ENCODE results near the gene AP2B1.

The AP2B1 gene

GRCh38 chr17:35705705-35706104, 118.6 kb downstream of the AP2B1 start:
- Histone ChIP-seq H3K36me3 (ENCODE audit: control insufficient read depth, insufficient read depth, low read length) (peaks cover 9% of the 10 kb centered on the region), H3K4me3 (ENCODE audit: insufficient read depth, low read depth, low read length, poor library complexity, severe bottlenecking) (no peak overlapping the region)

GRCh38 chr17:35708149-35708548, 121.0 kb downstream of the AP2B1 start:
- Histone ChIP-seq H3K4me3 (ENCODE audit: insufficient read depth, low read depth, low read length, poor library complexity, severe bottlenecking) (no peak overlapping the region), H3K9me3 (ENCODE audit: control insufficient read depth, low read length) (no peaks in the 10 kb centered on the region)
- no peak for DNase-seq

More at GRCh38 chr17:35705705-35706104, 118.6 kb downstream of the AP2B1 start:
- no peak for DNase-seq
- no peak overlapping the region for H3K27ac ChIP-seq (ENCODE audit: insufficient read depth, low read length, poor library complexity, severe bottlenecking)
- H3K27me3 ChIP-seq (replicated peaks; ENCODE audit: control insufficient read depth, insufficient read depth, low read length, poor library complexity, severe bottlenecking), result no peaks in the 10 kb centered on the region
- H3K4me1 ChIP-seq (ENCODE audit: control insufficient read depth, insufficient read depth, low read length, poor library complexity, severe bottlenecking), result no peaks in the 10 kb centered on the region
- no peaks in the 10 kb centered on the region for H3K9me3 ChIP-seq (ENCODE audit: control insufficient read depth, low read length)

GRCh38 chr17:35708951-35709350, 121.8 kb downstream of the AP2B1 start:
- Histone ChIP-seq H3K9me3 (ENCODE audit: control insufficient read depth, low read length) (no peaks in the 10 kb centered on the region), H3K36me3 (ENCODE audit: control insufficient read depth, insufficient read depth, low read length) (peaks cover 25% of the 10 kb centered on the region), H3K27ac (ENCODE audit: insufficient read depth, low read length, poor library complexity, severe bottlenecking) (no peak overlapping the region), H3K27me3 (replicated peaks; ENCODE audit: control insufficient read depth, insufficient read depth, low read length, poor library complexity, severe bottlenecking) (no peaks in the 10 kb centered on the region), H3K4me3 (ENCODE audit: insufficient read depth, low read depth, low read length, poor library complexity, severe bottlenecking) (no peak overlapping the region), H3K4me1 (ENCODE audit: control insufficient read depth, insufficient read depth, low read length, poor library complexity, severe bottlenecking) (peaks cover 7% of the 10 kb centered on the region)
- no peak for DNase-seq

More at GRCh38 chr17:35708149-35708548, 121.0 kb downstream of the AP2B1 start:
- no peaks in the 10 kb centered on the region for H3K27me3 ChIP-seq (replicated peaks; ENCODE audit: control insufficient read depth, insufficient read depth, low read length, poor library complexity, severe bottlenecking)
- H3K36me3 ChIP-seq (ENCODE audit: control insufficient read depth, insufficient read depth, low read length), result peaks cover 17% of the 10 kb centered on the region
- no peak overlapping the region for H3K27ac ChIP-seq (ENCODE audit: insufficient read depth, low read length, poor library complexity, severe bottlenecking)
- H3K4me1 ChIP-seq (ENCODE audit: control insufficient read depth, insufficient read depth, low read length, poor library complexity, severe bottlenecking), result peaks cover 7% of the 10 kb centered on the region

- Histone ChIP-seq H3K4me1 (ENCODE audit: control insufficient read depth, insufficient read depth, low read length, poor library complexity, severe bottlenecking) (peaks cover 7% of the 10 kb centered on the region), H3K27ac (ENCODE audit: insufficient read depth, low read length, poor library complexity, severe bottlenecking) (no peak overlapping the region), H3K27me3 (replicated peaks; ENCODE audit: control insufficient read depth, insufficient read depth, low read length, poor library complexity, severe bottlenecking) (no peaks in the 10 kb centered on the region), H3K4me3 (ENCODE audit: insufficient read depth, low read depth, low read length, poor library complexity, severe bottlenecking) (no peak overlapping the region), H3K9me3 (ENCODE audit: control insufficient read depth, low read length) (no peaks in the 10 kb centered on the region), H3K36me3 (ENCODE audit: control insufficient read depth, insufficient read depth, low read length) (peaks cover 25% of the 10 kb centered on the region)
- no peak for DNase-seq
Measured at GRCh38 chr17:35709874-35710273, 122.8 kb downstream of the AP2B1 start.

GRCh38 chr17:35710950-35711349, 123.8 kb downstream of the AP2B1 start:
- Histone ChIP-seq H3K36me3 (ENCODE audit: control insufficient read depth, insufficient read depth, low read length) (peaks cover 29% of the 10 kb centered on the region), H3K4me1 (ENCODE audit: control insufficient read depth, insufficient read depth, low read length, poor library complexity, severe bottlenecking) (peaks cover 7% of the 10 kb centered on the region), H3K27me3 (replicated peaks; ENCODE audit: control insufficient read depth, insufficient read depth, low read length, poor library complexity, severe bottlenecking) (no peaks in the 10 kb centered on the region), H3K27ac (ENCODE audit: insufficient read depth, low read length, poor library complexity, severe bottlenecking) (no peak overlapping the region), H3K4me3 (ENCODE audit: insufficient read depth, low read depth, low read length, poor library complexity, severe bottlenecking) (no peak overlapping the region), H3K9me3 (ENCODE audit: control insufficient read depth, low read length) (no peaks in the 10 kb centered on the region)
- DNase-seq, result no peak

- H3K36me3 ChIP-seq (ENCODE audit: control insufficient read depth, insufficient read depth, low read length), result peaks cover 43% of the 10 kb centered on the region
- no peaks in the 10 kb centered on the region for H3K9me3 ChIP-seq (ENCODE audit: control insufficient read depth, low read length)
- H3K27me3 ChIP-seq (replicated peaks; ENCODE audit: control insufficient read depth, insufficient read depth, low read length, poor library complexity, severe bottlenecking), result no peaks in the 10 kb centered on the region
- H3K27ac ChIP-seq (ENCODE audit: insufficient read depth, low read length, poor library complexity, severe bottlenecking), result no peak overlapping the region
- no peak overlapping the region for H3K4me3 ChIP-seq (ENCODE audit: insufficient read depth, low read depth, low read length, poor library complexity, severe bottlenecking)
- DNase-seq, result no peak
- H3K4me1 ChIP-seq (ENCODE audit: control insufficient read depth, insufficient read depth, low read length, poor library complexity, severe bottlenecking), result peaks cover 7% of the 10 kb centered on the region
Measured at GRCh38 chr17:35713069-35713728, 126.1 kb downstream of the AP2B1 start.

- no peak for DNase-seq
- no peak overlapping the region for H3K4me3 ChIP-seq (ENCODE audit: insufficient read depth, low read depth, low read length, poor library complexity, severe bottlenecking)
- no peaks in the 10 kb centered on the region for H3K9me3 ChIP-seq (ENCODE audit: control insufficient read depth, low read length)
- peaks cover 7% of the 10 kb centered on the region for H3K4me1 ChIP-seq (ENCODE audit: control insufficient read depth, insufficient read depth, low read length, poor library complexity, severe bottlenecking)
- peaks cover 48% of the 10 kb centered on the region for H3K36me3 ChIP-seq (ENCODE audit: control insufficient read depth, insufficient read depth, low read length)
- no peaks in the 10 kb centered on the region for H3K27me3 ChIP-seq (replicated peaks; ENCODE audit: control insufficient read depth, insufficient read depth, low read length, poor library complexity, severe bottlenecking)
- H3K27ac ChIP-seq (ENCODE audit: insufficient read depth, low read length, poor library complexity, severe bottlenecking), result no peak overlapping the region
Measured at GRCh38 chr17:35714988-35715387, 127.9 kb downstream of the AP2B1 start.

- Histone ChIP-seq H3K27ac (ENCODE audit: insufficient read depth, low read length, poor library complexity, severe bottlenecking) (no peak overlapping the region), H3K36me3 (ENCODE audit: control insufficient read depth, insufficient read depth, low read length) (peaks cover 44% of the 10 kb centered on the region), H3K9me3 (ENCODE audit: control insufficient read depth, low read length) (no peaks in the 10 kb centered on the region), H3K27me3 (replicated peaks; ENCODE audit: control insufficient read depth, insufficient read depth, low read length, poor library complexity, severe bottlenecking) (no peaks in the 10 kb centered on the region), H3K4me1 (ENCODE audit: control insufficient read depth, insufficient read depth, low read length, poor library complexity, severe bottlenecking) (peaks cover 7% of the 10 kb centered on the region), H3K4me3 (ENCODE audit: insufficient read depth, low read depth, low read length, poor library complexity, severe bottlenecking) (no peak overlapping the region)
- no peak for DNase-seq
Measured at GRCh38 chr17:35715416-35715815, 128.3 kb downstream of the AP2B1 start.

- H3K9me3 ChIP-seq (ENCODE audit: control insufficient read depth, low read length), result no peaks in the 10 kb centered on the region
- DNase-seq, result no peak
- no peak overlapping the region for H3K4me3 ChIP-seq (ENCODE audit: insufficient read depth, low read depth, low read length, poor library complexity, severe bottlenecking)
- H3K27me3 ChIP-seq (replicated peaks; ENCODE audit: control insufficient read depth, insufficient read depth, low read length, poor library complexity, severe bottlenecking), result no peaks in the 10 kb centered on the region
- H3K4me1 ChIP-seq (ENCODE audit: control insufficient read depth, insufficient read depth, low read length, poor library complexity, severe bottlenecking), result peaks cover 7% of the 10 kb centered on the region
- H3K27ac ChIP-seq (ENCODE audit: insufficient read depth, low read length, poor library complexity, severe bottlenecking), result no peak overlapping the region
- H3K36me3 ChIP-seq (ENCODE audit: control insufficient read depth, insufficient read depth, low read length), result peaks cover 42% of the 10 kb centered on the region
Measured at GRCh38 chr17:35716173-35716572, 129.1 kb downstream of the AP2B1 start.

- H3K36me3 ChIP-seq (ENCODE audit: control insufficient read depth, insufficient read depth, low read length), result peaks cover 46% of the 10 kb centered on the region
- DNase-seq, result no peak
Measured at GRCh38 chr17:35716897-35717465, 129.9 kb downstream of the AP2B1 start.

More at GRCh38 chr17:35716897-35717465, 129.9 kb downstream of the AP2B1 start:
- H3K4me3 ChIP-seq (ENCODE audit: insufficient read depth, low read depth, low read length, poor library complexity, severe bottlenecking), result no peak overlapping the region
- no peak overlapping the region for H3K27ac ChIP-seq (ENCODE audit: insufficient read depth, low read length, poor library complexity, severe bottlenecking)
- H3K4me1 ChIP-seq (ENCODE audit: control insufficient read depth, insufficient read depth, low read length, poor library complexity, severe bottlenecking), result peaks cover 7% of the 10 kb centered on the region
- no peaks in the 10 kb centered on the region for H3K27me3 ChIP-seq (replicated peaks; ENCODE audit: control insufficient read depth, insufficient read depth, low read length, poor library complexity, severe bottlenecking)
- no peaks in the 10 kb centered on the region for H3K9me3 ChIP-seq (ENCODE audit: control insufficient read depth, low read length)

Measured in effector memory CD4-positive, alpha-beta T cell (primary cell).